ENCODE data around the gene MBTD1. TPM values are rescaled to one million over a fixed set of nuclear protein-coding genes. Genes with fewer than 3 reads are reported as not detected.

Gene MBTD1
- total RNA-seq, 1 experiment from 2014 or later = 18.7 TPM

- Histone ChIP-seq H3K4me3 (ENCODE audit: low read depth, low read length, poor library complexity, severe bottlenecking) (no peak overlapping the region), H3K9me3 (ENCODE audit: low read depth, low read length, poor library complexity, severe bottlenecking) (no peaks in the 10 kb centered on the region), H3K27ac (ENCODE audit: low read depth, low read length, poor library complexity, severe bottlenecking) (no peak overlapping the region), H3K4me1 (ENCODE audit: insufficient read depth, low read length, poor library complexity, severe bottlenecking) (no peaks in the 10 kb centered on the region), H3K36me3 (ENCODE audit: insufficient read depth, low read length, poor library complexity, severe bottlenecking) (peaks cover 33% of the 10 kb centered on the region), H3K27me3 (replicated peaks; ENCODE audit: insufficient read depth, low read depth, low read length, poor library complexity) (no peaks in the 10 kb centered on the region)
- POLR2A ChIA-PET (ENCODE audit: low non-redundant PET) = no interaction called here
- no TSS peak for BruUV-seq (replicated peaks)
- TF ChIP-seq CTCF (conservative IDR thresholded peaks at IDR 0.05; ENCODE audit: low read depth, low read length) (no peak), EZH2 (IDR thresholded peaks at IDR 0.05; ENCODE audit: borderline replicate concordance, low read depth, low read length, poor library complexity, severe bottlenecking) (no peak)
- no peak for DNase-seq (ENCODE audit: low spot score)
- intact Hi-C loops (cut with micrococcal nuclease; ENCODE audit: unreplicated experiment) = no loop called here
- CTCF ChIA-PET = no interaction called here
Observed at GRCh38 chr17:51214920-51215319, 44.9 kb downstream of the MBTD1 start.

GRCh38 chr17:51203838-51204237 is 56.0 kb downstream of the MBTD1 start:
- CTCF ChIA-PET = no interaction called here
- peaks cover 65% of the 10 kb centered on the region for H3K36me3 ChIP-seq (ENCODE audit: insufficient read depth, low read length, poor library complexity, severe bottlenecking)

GRCh38 chr17:51200846-51201245 is 59.0 kb downstream of the MBTD1 start:
- no peaks in the 10 kb centered on the region for H3K4me1 ChIP-seq (ENCODE audit: insufficient read depth, low read length, poor library complexity, severe bottlenecking)
- CTCF ChIA-PET = no interaction called here
- no peak for DNase-seq (ENCODE audit: low spot score)
- no peak overlapping the region for H3K27ac ChIP-seq (ENCODE audit: low read depth, low read length, poor library complexity, severe bottlenecking)
- H3K9me3 ChIP-seq (ENCODE audit: low read depth, low read length, poor library complexity, severe bottlenecking) = no peaks in the 10 kb centered on the region
- H3K27me3 ChIP-seq (replicated peaks; ENCODE audit: insufficient read depth, low read depth, low read length, poor library complexity) = no peaks in the 10 kb centered on the region
- TF ChIP-seq EZH2 (IDR thresholded peaks at IDR 0.05; ENCODE audit: borderline replicate concordance, low read depth, low read length, poor library complexity, severe bottlenecking) (no peak), CTCF (conservative IDR thresholded peaks at IDR 0.05; ENCODE audit: low read depth, low read length) (no peak)
- no peak overlapping the region for H3K4me3 ChIP-seq (ENCODE audit: low read depth, low read length, poor library complexity, severe bottlenecking)
- POLR2A ChIA-PET (ENCODE audit: low non-redundant PET) = no interaction called here
- peaks cover 67% of the 10 kb centered on the region for H3K36me3 ChIP-seq (ENCODE audit: insufficient read depth, low read length, poor library complexity, severe bottlenecking)
- intact Hi-C loops (cut with micrococcal nuclease; ENCODE audit: unreplicated experiment) = no loop called here
- no TSS peak for BruUV-seq (replicated peaks)

More at GRCh38 chr17:51203838-51204237, 56.0 kb downstream of the MBTD1 start:
- Histone ChIP-seq H3K27ac (ENCODE audit: low read depth, low read length, poor library complexity, severe bottlenecking) (no peak overlapping the region), H3K9me3 (ENCODE audit: low read depth, low read length, poor library complexity, severe bottlenecking) (no peaks in the 10 kb centered on the region), H3K4me3 (ENCODE audit: low read depth, low read length, poor library complexity, severe bottlenecking) (no peak overlapping the region), H3K27me3 (replicated peaks; ENCODE audit: insufficient read depth, low read depth, low read length, poor library complexity) (no peaks in the 10 kb centered on the region), H3K4me1 (ENCODE audit: insufficient read depth, low read length, poor library complexity, severe bottlenecking) (no peaks in the 10 kb centered on the region)
- intact Hi-C loops (cut with micrococcal nuclease; ENCODE audit: unreplicated experiment) = no loop called here
- DNase-seq (ENCODE audit: low spot score) = no peak
- TF ChIP-seq CTCF (conservative IDR thresholded peaks at IDR 0.05; ENCODE audit: low read depth, low read length) = no peak
- no peak for TF ChIP-seq EZH2 (IDR thresholded peaks at IDR 0.05; ENCODE audit: borderline replicate concordance, low read depth, low read length, poor library complexity, severe bottlenecking)
- no TSS peak for BruUV-seq (replicated peaks)
- POLR2A ChIA-PET (ENCODE audit: low non-redundant PET) = no interaction called here
